H1 (cell line): Measurements from ENCODE around the gene NELL1. TPM values are rescaled to one million over a fixed set of nuclear protein-coding genes. Genes with fewer than 3 reads are reported as not detected.

ENCODE experiments used
- CTCF ChIA-PET: fragments of 300-600 bp; sonication (Branson Sonifier 250); formaldehyde crosslinking; loops from one replicate; lab custom pipeline; 2021; ENCODE audit not compliant: partially characterized antibody; lab: Charles Lee
- POLR2A ChIA-PET: fragments of 300-600 bp; sonication (Branson Sonifier 250); formaldehyde crosslinking; loops from one replicate; lab custom pipeline; 2021; ENCODE audit warnings: inconsistent platforms; ENCODE audit not compliant: partially characterized antibody; lab: Charles Lee
- DNase-seq, 2 experiments: peaks; one replicate each; pipeline versions ENCODE4 v3.0.0 to v3.0.0-alpha.2; 2010 to 2022; ENCODE audit warnings: low spot score in 2 of 2, low read depth in 1 of 2, mixed read lengths in 1 of 2
- FAIRE-seq: peaks from 2 replicates; lab custom pipeline; 2011; peaks lifted over from hg19 to GRCh38; lab: Jason Lieb, UNC
- H2AFZ ChIP-seq: 2 replicates; pipeline ENCODE4 v1.8.1; 2012; ENCODE audit warnings: low read length, inconsistent platforms
- H2AK5ac ChIP-seq: 2 replicates; pipeline ENCODE4 v1.6.1; 2013; ENCODE audit warnings: low read depth, low read length
- H2BK120ac ChIP-seq: replicated peaks from 2 replicates; pipeline ENCODE3; 2013; ENCODE audit warnings: low read depth, low read length, inconsistent platforms
- H2BK12ac ChIP-seq: 2 replicates; pipeline ENCODE4 v1.6.1; 2013; ENCODE audit warnings: low read depth, low read length
- H2BK15ac ChIP-seq: 2 replicates; pipeline ENCODE4 v1.6.1; 2013; ENCODE audit warnings: low read length
- H2BK20ac ChIP-seq: 2 replicates; pipeline ENCODE4 v1.6.1; 2013; ENCODE audit warnings: low read length
- H2BK5ac ChIP-seq: 2 replicates; pipeline ENCODE4 v1.6.1; 2013; ENCODE audit warnings: low read depth, low read length
- H3K14ac ChIP-seq: 2 replicates; pipeline ENCODE4 v1.6.1; 2013; ENCODE audit warnings: inconsistent platforms; ENCODE audit not compliant: insufficient read length
- H3K18ac ChIP-seq: 2 replicates; pipeline ENCODE4 v1.6.1; 2013; ENCODE audit warnings: low read length; ENCODE audit errors: extremely low read depth
- H3K23ac ChIP-seq: 2 replicates; pipeline ENCODE4 v1.6.1; 2013; ENCODE audit warnings: inconsistent platforms; ENCODE audit not compliant: insufficient read length
- H3K23me2 ChIP-seq: 2 replicates; pipeline ENCODE4 v1.6.1; 2013; ENCODE audit warnings: low read depth, low read length
- H3K27ac ChIP-seq: 2 replicates; pipeline ENCODE4 v1.6.1; 2011; ENCODE audit warnings: low read depth, low read length, inconsistent platforms
- H3K27me3 ChIP-seq, 4 experiments: replicated peaks in 1 of 4; 1 replicate in 1 of 4; 2 replicates in 3 of 4; pipeline versions ENCODE4 v1.6.1 to v1.8.1; 2011 to 2013; ENCODE audit warnings: low read length in 3 of 4, mild to moderate bottlenecking in 3 of 4, inconsistent platforms in 2 of 4, mixed read lengths in 2 of 4, moderate library complexity in 1 of 4; ENCODE audit not compliant: control insufficient read depth in 3 of 4, insufficient read depth in 3 of 4; ENCODE audit errors: extremely low read depth in 1 of 4
- H3K36me3 ChIP-seq, 4 experiments: 2 replicates each; pipeline versions ENCODE4 v1.6.1 to v1.8.1; 2011 to 2013; ENCODE audit warnings: mild to moderate bottlenecking in 4 of 4, low read length in 3 of 4, moderate library complexity in 2 of 4, control low read depth in 1 of 4, inconsistent platforms in 1 of 4; ENCODE audit not compliant: insufficient read depth in 4 of 4, control insufficient read depth in 2 of 4
- H3K4ac ChIP-seq: replicated peaks from 2 replicates; pipeline ENCODE3; 2013; ENCODE audit warnings: low read length, low read depth, mixed read lengths, inconsistent platforms; ENCODE audit not compliant: insufficient read length
- H3K4me1 ChIP-seq, 4 experiments: replicated peaks in 1 of 4; 1 replicate in 1 of 4; 2 replicates in 3 of 4; pipeline versions ENCODE4 v1.6.1 to v1.8.1; 2011 to 2013; ENCODE audit warnings: low read length in 3 of 4, inconsistent platforms in 2 of 4, mixed read lengths in 1 of 4; ENCODE audit not compliant: insufficient read depth in 4 of 4, control insufficient read depth in 3 of 4
- H3K4me2 ChIP-seq, 2 experiments: 2 replicates each; pipeline versions ENCODE4 v1.6.1 to v1.8.1; 2011 to 2013; ENCODE audit warnings: low read depth in 2 of 2, low read length in 2 of 2, control low read depth in 1 of 2, inconsistent platforms in 1 of 2, mild to moderate bottlenecking in 1 of 2; ENCODE audit not compliant: insufficient read depth in 1 of 2
- H3K4me3 ChIP-seq, 4 experiments: fragments of 200-600, 300-600 bp in 1 of 4; sonication (generic), shearing (Covaris generic), sonication (Bioruptor Twin) in 1 of 4; 2 replicates each; pipeline versions ENCODE4 v1.5.1 to v1.8.1; 2011 to 2016; ENCODE audit warnings: low read length in 4 of 4, low read depth in 3 of 4, control low read depth in 2 of 4, inconsistent platforms in 2 of 4, mild to moderate bottlenecking in 2 of 4, mixed read lengths in 1 of 4, moderate library complexity in 1 of 4; ENCODE audit not compliant: insufficient read depth in 2 of 4; ENCODE audit errors: extremely low read depth in 1 of 4
- H3K56ac ChIP-seq: replicated peaks from 2 replicates; pipeline ENCODE3; 2013; ENCODE audit warnings: low read depth, mild to moderate bottlenecking, mixed read lengths, low read length, inconsistent platforms; ENCODE audit not compliant: insufficient read length
- H3K79me1 ChIP-seq: 2 replicates; pipeline ENCODE4 v1.6.1; 2013; ENCODE audit warnings: low read depth, low read length, control low read depth
- H3K79me2 ChIP-seq, 2 experiments: 2 replicates each; pipeline versions ENCODE4 v1.6.1 to v1.8.1; 2012 to 2013; ENCODE audit warnings: low read length in 2 of 2, mild to moderate bottlenecking in 2 of 2, inconsistent platforms in 1 of 2; ENCODE audit not compliant: insufficient read depth in 2 of 2, control insufficient read depth in 1 of 2
- H3K9ac ChIP-seq, 4 experiments: replicated peaks in 1 of 4; 1 replicate in 1 of 4; 2 replicates in 3 of 4; pipeline versions ENCODE4 v1.6.1 to v1.8.1; 2011 to 2013; ENCODE audit warnings: low read depth in 3 of 4, low read length in 3 of 4, control low read depth in 2 of 4, mild to moderate bottlenecking in 2 of 4, moderate library complexity in 2 of 4, inconsistent platforms in 1 of 4; ENCODE audit errors: extremely low read depth in 1 of 4
- H3K9me3 ChIP-seq, 2 experiments: 2 replicates each; pipeline versions ENCODE4 v1.6.1 to v1.8.1; 2012 to 2013; ENCODE audit warnings: mild to moderate bottlenecking in 2 of 2, moderate library complexity in 2 of 2, control low read depth in 1 of 2, inconsistent platforms in 1 of 2, low read depth in 1 of 2, low read length in 1 of 2, mixed read lengths in 1 of 2; ENCODE audit not compliant: insufficient read depth in 2 of 2
- H4K20me1 ChIP-seq, 2 experiments: replicated peaks in 1 of 2; 2 replicates each; pipeline versions ENCODE3 to v1.8.1; 2011 to 2013; ENCODE audit warnings: inconsistent platforms in 2 of 2, low read length in 2 of 2, mild to moderate bottlenecking in 1 of 2; ENCODE audit not compliant: insufficient read depth in 2 of 2, control insufficient read depth in 1 of 2
- H4K5ac ChIP-seq: 2 replicates; pipeline ENCODE4 v1.6.1; 2013; ENCODE audit warnings: low read length, low read depth, mixed read lengths, inconsistent platforms; ENCODE audit not compliant: insufficient read length
- H4K8ac ChIP-seq: 2 replicates; pipeline ENCODE4 v1.8.0; 2013; ENCODE audit warnings: mild to moderate bottlenecking, moderate library complexity, low read length, inconsistent platforms; ENCODE audit not compliant: insufficient read depth; ENCODE audit errors: extremely low read depth
- H4K91ac ChIP-seq: replicated peaks from 2 replicates; pipeline ENCODE3; 2013; ENCODE audit warnings: low read length, mixed read lengths, inconsistent platforms; ENCODE audit not compliant: insufficient read length
- ATF3 ChIP-seq: IDR thresholded peaks from 2 replicates; pipeline ENCODE4 v1.6.1; 2011; ENCODE audit warnings: low read depth, mild to moderate bottlenecking, low read length; ENCODE audit not compliant: insufficient read depth
- BCL11A ChIP-seq, 2 experiments: IDR thresholded peaks; one replicate each; pipeline ENCODE4 v1.6.1; 2011; ENCODE audit warnings: low read depth in 2 of 2, low read length in 2 of 2, mild to moderate bottlenecking in 2 of 2
- BRCA1 ChIP-seq: IDR thresholded peaks from 2 replicates; pipeline ENCODE4 v1.6.1; 2012; ENCODE audit warnings: low read depth, low read length, improper control_type of control experiment
- CBX8 ChIP-seq: fragments of 300-800, 300-1000 bp; sonication (generic); IDR thresholded peaks from 2 replicates; pipeline ENCODE4 v1.7.1; 2016; ENCODE audit warnings: low read depth, low read length, borderline replicate concordance
- CHD1 ChIP-seq: IDR thresholded peaks from 2 replicates; pipeline ENCODE4 v1.6.1; 2012; ENCODE audit warnings: low read depth, low read length, improper control_type of control experiment
- CHD2 ChIP-seq: IDR thresholded peaks from 2 replicates; pipeline ENCODE4 v1.6.1; 2012; ENCODE audit warnings: low read length, improper control_type of control experiment
- EP300 ChIP-seq, 2 experiments: IDR thresholded peaks; 1 replicate in 1 of 2; 2 replicates in 1 of 2; pipeline ENCODE4 v1.6.1; 2011 to 2012; ENCODE audit warnings: low read depth in 2 of 2, low read length in 2 of 2, mild to moderate bottlenecking in 2 of 2, borderline replicate concordance in 1 of 2, inconsistent platforms in 1 of 2, moderate library complexity in 1 of 2
- FOSL1 ChIP-seq: IDR thresholded peaks from 2 replicates; pipeline ENCODE4 v1.6.1; 2011; ENCODE audit warnings: mild to moderate bottlenecking, low read depth, low read length, moderate library complexity; ENCODE audit not compliant: insufficient read depth
- HDAC2 ChIP-seq, 2 experiments: fragments of 300-600 bp in 1 of 2; sonication (generic) in 1 of 2; IDR thresholded peaks; 2 replicates each; pipeline ENCODE4 v1.6.1; 2011 to 2012; ENCODE audit warnings: low read depth in 2 of 2, low read length in 2 of 2, mild to moderate bottlenecking in 2 of 2, moderate library complexity in 2 of 2, borderline replicate concordance in 1 of 2, inconsistent platforms in 1 of 2
- HDAC6 ChIP-seq: IDR thresholded peaks from one replicate; pipeline ENCODE4 v1.7.1; 2012; ENCODE audit warnings: low read depth, mild to moderate bottlenecking, inconsistent platforms, low read length, moderate library complexity
- JUN ChIP-seq: IDR thresholded peaks from 2 replicates; pipeline ENCODE4 v1.6.1; 2011; ENCODE audit warnings: low read depth, mild to moderate bottlenecking, improper control_type of control experiment, low read length
- MAFK ChIP-seq: IDR thresholded peaks from 2 replicates; pipeline ENCODE4 v1.6.1; 2012; ENCODE audit warnings: low read depth, mild to moderate bottlenecking, improper control_type of control experiment, low read length
- SRF ChIP-seq: IDR thresholded peaks from 2 replicates; pipeline ENCODE4 v1.6.1; 2011; ENCODE audit warnings: mild to moderate bottlenecking, low read depth, low read length, moderate library complexity
- WGBS, 2 experiments: shearing (Covaris generic) in 1 of 2; methylation state at CpG; one replicate each; pipeline versions ENCODE4 v1.1.6 to v1.1.7; 2013 to 2015; ENCODE audit warnings: low lambda C conversion rate in 2 of 2, mixed read lengths in 2 of 2, inconsistent platforms in 1 of 2, low coverage in 1 of 2, missing lambda C conversion rate in 1 of 2; ENCODE audit not compliant: insufficient replicate concordance in 2 of 2, insufficient coverage in 1 of 2, insufficient read length in 1 of 2; ENCODE audit errors: extremely low coverage in 1 of 2, missing lambda C conversion rate in 1 of 2; 5-methylcytosine and 5-hydroxymethylcytosine counted together
- polyA plus RNA-seq, 7 experiments: library from polyadenylated mRNA; depleted of rRNA in 3 of 7; stranded (reverse) in 5 of 7; unstranded in 2 of 7; fragments of >200 nt in 5 of 7; fragments of 200-250 nt in 2 of 7; gene quantifications; 1 replicate in 5 of 7; 2 replicates in 1 of 7; 4 replicates in 1 of 7; pipeline versions ENCODE4 v1.2.1 to v1.2.3, GENCODE V29; 2011 to 2013; ENCODE audit warnings: missing spikeins in 2 of 7, mixed read lengths in 2 of 7
- total RNA-seq: library from RNA; stranded (reverse); fragmentation: NEBNext Ultra II Directional; extraction: Animal tissue kit (Norgen Biotek cat#: 25700); gene quantifications from 2 replicates; pipeline ENCODE4 v1.2.1, GENCODE V29; 2021
- TF ChIP-seq, protein P1 (sequence below): IDR thresholded peaks from 2 replicates; pipeline ENCODE4 v1.6.1; 2012; ENCODE audit warnings: inconsistent platforms

NELL1 gene
- total and polyA plus RNA-seq, 2 of the 8 experiments (the other 6 are each of a cell fraction or from before 2014, with no cell fraction given) = 0.21 TPM; not detected in 1

DNA sequence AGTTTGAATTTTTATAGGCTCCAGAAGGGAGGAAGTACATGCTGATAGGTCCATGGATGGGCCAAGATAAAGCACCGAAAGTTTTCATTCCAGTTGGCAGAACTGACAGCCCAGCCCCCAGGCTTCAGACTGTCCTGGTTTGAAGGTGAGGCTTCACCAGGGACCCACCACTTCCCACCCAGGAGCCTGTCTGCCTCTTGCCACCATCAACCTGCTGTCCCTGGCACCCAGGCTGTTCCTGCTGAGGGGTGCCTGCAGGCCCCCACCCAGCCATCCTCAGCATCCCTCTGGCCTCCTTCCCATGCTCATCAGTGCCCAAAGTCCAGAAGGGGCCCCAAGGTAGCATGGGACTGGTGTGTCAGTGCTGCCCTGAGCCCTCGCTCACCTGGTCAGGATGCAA, 463.9 kb downstream of the NELL1 start:
- no peaks in the 10 kb centered on the region for H3K23me2 ChIP-seq
- H3K23ac ChIP-seq = no peak overlapping the region
- H2BK5ac ChIP-seq = no peak overlapping the region
- H3K14ac ChIP-seq = no peak overlapping the region
- H2BK12ac ChIP-seq = no peak overlapping the region
- no peak overlapping the region for H4K5ac ChIP-seq
- H3K4me2 ChIP-seq = no peak overlapping the region
- WGBS, 2 experiments = 100% methylated on average over 2 of the region's 2 CpGs; no CpG with 5 or more reads in 1 of the 2 experiments
- H3K4me1 ChIP-seq = no peaks in the 10 kb centered on the region
- H3K27me3 ChIP-seq = no peaks in the 10 kb centered on the region
- no peak for DNase-seq
- no peaks in the 10 kb centered on the region for H3K9me3 ChIP-seq
- no peak overlapping the region for H3K9ac ChIP-seq
- H2AFZ ChIP-seq = no peak overlapping the region
- H3K18ac ChIP-seq = no peak overlapping the region
- POLR2A ChIA-PET = no interaction called here
- no peak overlapping the region for H3K4ac ChIP-seq
- H2BK120ac ChIP-seq = no peak overlapping the region
- CTCF ChIA-PET = interaction anchor here (1.0 to 2.2 kb wide), 3 partner anchors 8 to 190 kb away, joined by 3 to 7 read pairs (median 4); no protein-coding TSS in a partner anchor
- H3K36me3 ChIP-seq = no peaks in the 10 kb centered on the region
- no peak overlapping the region for H2BK15ac ChIP-seq
- H2AK5ac ChIP-seq = no peak overlapping the region
- no peak overlapping the region for H3K27ac ChIP-seq
- no peaks in the 10 kb centered on the region for H3K79me2 ChIP-seq
- H3K79me1 ChIP-seq = no peaks in the 10 kb centered on the region
- H3K56ac ChIP-seq = no peak overlapping the region
- H4K8ac ChIP-seq = no peak overlapping the region
- H3K4me3 ChIP-seq = no peak overlapping the region
- no peak for FAIRE-seq
- H4K20me1 ChIP-seq = no peaks in the 10 kb centered on the region
- no peak overlapping the region for H4K91ac ChIP-seq
- H2BK20ac ChIP-seq = no peak overlapping the region
- TF ChIP-seq HDAC2 (IDR thresholded peaks at IDR 0.05; ENCODE audit: borderline replicate concordance in 1 of 2, low read depth in 2 of 2, low read length in 2 of 2) = no peak
- no peak for TF ChIP-seq ATF3
- no peak for TF ChIP-seq SRF
- TF ChIP-seq CHD2 = no peak
- no peak for TF ChIP-seq JUN
- TF ChIP-seq HDAC6 = no peak
- no peak for TF ChIP-seq CHD1
- no peak for TF ChIP-seq MAFK
- no peak for TF ChIP-seq EP300 (IDR thresholded peaks at IDR 0.05; ENCODE audit: borderline replicate concordance in 1 of 2, low read depth in 2 of 2, low read length in 2 of 2)
- TF ChIP-seq FOSL1 = no peak
- TF ChIP-seq BRCA1 = no peak
- TF ChIP-seq, protein P1, sequence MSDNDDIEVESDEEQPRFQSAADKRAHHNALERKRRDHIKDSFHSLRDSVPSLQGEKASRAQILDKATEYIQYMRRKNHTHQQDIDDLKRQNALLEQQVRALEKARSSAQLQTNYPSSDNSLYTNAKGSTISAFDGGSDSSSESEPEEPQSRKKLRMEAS = no peak
- TF ChIP-seq CBX8 = no peak
- no peak for TF ChIP-seq BCL11A (IDR thresholded peaks at IDR 0.05; ENCODE audit: low read depth in 2 of 2, low read length in 2 of 2)
